AG09319 (cell line): ENCODE data around the gene LCN1.

Experiments
- DNase-seq: peaks from one replicate; pipeline ENCODE4 v3.0.0-alpha.2; 2010; ENCODE audit warnings: low read depth; ENCODE audit errors: extremely low read depth
- CTCF ChIP-seq: IDR thresholded peaks from 2 replicates; pipeline ENCODE4 v1.5.1; 2011; ENCODE audit warnings: low read depth, mild to moderate bottlenecking, inconsistent platforms, low read length, moderate library complexity

LCN1 gene

GRCh38 chr9:135552021-135552697 is 30.9 kb downstream of the LCN1 start:
- no peak for TF ChIP-seq CTCF
- no peak for DNase-seq

GRCh38 chr9:135552698-135553171 is 31.5 kb downstream of the LCN1 start:
- TF ChIP-seq CTCF, result no peak
- no peak for DNase-seq

GRCh38 chr9:135554718-135555117 is 33.5 kb downstream of the LCN1 start:
- no peak for TF ChIP-seq CTCF
- no peak for DNase-seq

DNA sequence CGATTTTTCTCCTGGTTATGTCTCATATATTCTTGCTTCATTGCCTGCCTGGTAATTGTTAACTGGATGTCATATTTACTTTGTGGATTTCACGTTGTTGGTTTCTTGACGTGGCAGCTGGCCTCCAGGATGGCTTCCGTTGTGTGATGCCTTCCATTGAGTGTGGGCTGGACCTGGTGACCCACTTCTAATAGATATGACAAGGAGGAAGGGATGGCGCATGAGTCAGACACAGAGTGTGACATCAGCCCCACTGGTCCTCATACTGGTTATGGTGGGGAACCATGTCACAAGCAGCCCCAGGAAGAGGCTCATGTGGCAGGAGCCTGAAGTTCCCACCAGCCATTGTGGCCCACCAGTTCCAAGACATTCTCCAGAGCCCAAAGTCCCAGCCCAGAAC is 34.0 kb downstream of the LCN1 start:
- DNase-seq, result no peak
- TF ChIP-seq CTCF, result no peak

DNA sequence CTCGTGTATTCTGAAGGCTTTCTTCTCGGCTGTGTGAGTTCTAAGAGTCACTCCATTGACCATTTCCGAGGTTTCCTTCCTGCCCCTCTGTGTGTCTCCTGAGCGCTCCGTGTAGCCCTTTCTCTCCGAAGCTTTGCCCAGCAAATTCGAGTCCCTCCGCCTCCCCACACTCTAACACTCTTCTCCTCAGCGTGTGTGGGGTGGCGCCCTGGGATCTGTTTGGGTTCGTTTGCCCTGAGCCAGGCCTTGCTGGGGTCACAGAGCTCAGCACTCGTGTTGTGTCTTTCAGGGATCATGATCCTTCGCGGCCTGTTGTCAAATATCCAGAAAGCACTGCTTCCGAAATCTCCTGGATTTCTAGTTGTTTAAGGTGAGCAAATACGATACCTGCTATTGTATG is 34.7 kb downstream of the LCN1 start:
- DNase-seq, result no peak
- no peak for TF ChIP-seq CTCF

DNA sequence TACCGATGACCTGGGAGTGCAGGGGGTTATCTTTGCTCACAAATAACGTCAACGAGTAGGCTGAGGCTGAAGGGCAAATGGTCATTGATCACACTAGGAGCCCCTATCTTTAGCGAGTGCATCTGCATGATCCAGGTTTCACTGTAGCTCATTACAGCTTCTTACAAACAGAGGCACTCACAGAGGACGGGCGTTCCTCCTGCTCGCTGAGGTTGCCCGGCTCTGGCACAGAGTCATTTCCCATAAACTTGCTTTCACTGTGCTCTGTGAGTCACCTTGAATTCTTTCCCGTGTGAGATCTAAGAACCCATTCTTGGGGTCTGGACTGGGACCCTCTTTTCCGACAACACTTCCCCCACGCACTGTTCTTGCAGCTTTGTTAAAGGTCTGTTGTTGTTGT is 38.4 kb downstream of the LCN1 start:
- TF ChIP-seq CTCF, result no peak
- DNase-seq, result no peak

- no peak for DNase-seq
- TF ChIP-seq CTCF, result no peak
Measured at GRCh38 chr9:135561391-135562234, 40.4 kb downstream of the LCN1 start, which contains the start of gene PAEP. Gene PAEP, plus strand, starts transcription at chr9:135561756.
